MM.1S (cell line): ENCODE measurements around the gene RICTOR.

Source experiments
- EZH2 ChIP-seq: fragments of 300-600 bp; sonication (generic); optimal IDR thresholded peaks from 2 replicates; pipeline ENCODE3; 2017; ENCODE audit warnings: low read depth, mild to moderate bottlenecking, antibody characterized with exemption, low read length, mixed read lengths
- EZH2phosphoT487 ChIP-seq: fragments of 300-600 bp; sonication (generic); IDR thresholded peaks from 2 replicates; pipeline ENCODE4 v1.6.1; 2018; ENCODE audit warnings: antibody characterized with exemption, low read length
- TF ChIP-seq, protein P1 (sequence below): fragments of 300-600 bp; sonication (generic); IDR thresholded peaks from 2 replicates; pipeline ENCODE4 v1.5.1; 2016; ENCODE audit warnings: antibody characterized with exemption, low read length, mixed read lengths

DNA sequence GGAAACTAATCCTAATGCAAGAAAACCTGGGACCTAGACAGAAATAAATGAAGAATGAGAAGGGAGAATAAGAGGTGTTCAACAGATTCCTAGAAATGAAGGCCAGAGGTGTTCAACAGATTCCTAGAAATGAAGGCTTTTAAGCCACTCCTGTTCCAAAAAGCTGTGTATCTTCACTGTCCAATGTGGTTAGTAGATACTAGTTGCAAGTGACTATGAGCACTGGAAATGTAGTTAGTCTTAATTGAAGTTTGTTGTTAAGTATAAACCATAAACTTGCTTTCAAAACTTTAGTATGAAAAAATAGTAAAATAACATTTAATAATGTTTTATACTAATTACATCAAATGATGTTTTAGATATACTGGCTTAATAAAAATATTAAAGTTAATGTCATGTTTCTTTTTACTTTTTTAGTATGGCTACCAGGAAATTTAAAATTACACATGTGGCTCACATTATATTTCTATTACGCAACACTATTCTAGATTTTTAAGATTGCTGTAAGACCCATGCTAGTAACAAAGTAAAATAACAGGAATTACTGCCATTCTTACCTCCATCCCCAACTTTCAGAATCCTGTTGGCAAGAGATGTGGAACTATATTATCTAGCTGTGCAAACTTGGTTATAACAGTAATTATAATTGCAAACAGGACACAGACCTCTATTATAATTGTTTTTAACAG is 57.5 kb downstream of the RICTOR start:
- TF ChIP-seq, protein P1, sequence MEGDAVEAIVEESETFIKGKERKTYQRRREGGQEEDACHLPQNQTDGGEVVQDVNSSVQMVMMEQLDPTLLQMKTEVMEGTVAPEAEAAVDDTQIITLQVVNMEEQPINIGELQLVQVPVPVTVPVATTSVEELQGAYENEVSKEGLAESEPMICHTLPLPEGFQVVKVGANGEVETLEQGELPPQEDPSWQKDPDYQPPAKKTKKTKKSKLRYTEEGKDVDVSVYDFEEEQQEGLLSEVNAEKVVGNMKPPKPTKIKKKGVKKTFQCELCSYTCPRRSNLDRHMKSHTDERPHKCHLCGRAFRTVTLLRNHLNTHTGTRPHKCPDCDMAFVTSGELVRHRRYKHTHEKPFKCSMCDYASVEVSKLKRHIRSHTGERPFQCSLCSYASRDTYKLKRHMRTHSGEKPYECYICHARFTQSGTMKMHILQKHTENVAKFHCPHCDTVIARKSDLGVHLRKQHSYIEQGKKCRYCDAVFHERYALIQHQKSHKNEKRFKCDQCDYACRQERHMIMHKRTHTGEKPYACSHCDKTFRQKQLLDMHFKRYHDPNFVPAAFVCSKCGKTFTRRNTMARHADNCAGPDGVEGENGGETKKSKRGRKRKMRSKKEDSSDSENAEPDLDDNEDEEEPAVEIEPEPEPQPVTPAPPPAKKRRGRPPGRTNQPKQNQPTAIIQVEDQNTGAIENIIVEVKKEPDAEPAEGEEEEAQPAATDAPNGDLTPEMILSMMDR = no peak
- TF ChIP-seq EZH2 (no peak), EZH2phosphoT487 (no peak)
